K562 (cell line): ENCODE measurements around the gene IRF2. TPM values are rescaled to one million over a fixed set of nuclear protein-coding genes. Genes with fewer than 3 reads are reported as not detected.

Experiments used
- ATAC-seq: fragments of 200-7000 bp; cut with Tn5 transposase; 3 replicates; pipeline ENCODE4 v1.9.1; 2020; ENCODE audit warnings: moderate library complexity
- BruUV-seq: library from RNA; stranded (reverse); fragments of 400-500 nt; replicated peaks from 2 replicates; lab custom pipeline; 2021; lab: Mats Ljungman, UMichigan
- CTCF ChIA-PET: fragments of 300-600 bp; formaldehyde crosslinking; extraction: SDS; loops from one replicate; lab custom pipeline; 2021; ENCODE audit warnings: low intra/inter-chr PET ratio; lab: Yijun Ruan, JAX
- POLR2A ChIA-PET: fragments of 300-600, 350-650 bp; sonication (Branson Sonifier 250); formaldehyde crosslinking; extraction: SDS; loops from one replicate; lab custom pipeline; 2021; ENCODE audit warnings: antibody characterized with exemption, inconsistent platforms; lab: Yijun Ruan, JAX
- DNase-seq, 4 experiments: peaks; one replicate each; pipeline versions ENCODE4 v3.0.0 to v3.0.0-alpha.2; 2011 to 2018; ENCODE audit warnings: low spot score in 3 of 4, mixed read lengths in 3 of 4; ENCODE audit errors: extremely low read depth in 1 of 4
- FAIRE-seq: peaks from 2 replicates; lab custom pipeline; 2011; peaks lifted over from hg19 to GRCh38; lab: Jason Lieb, UNC
- H2AFZ ChIP-seq: 2 replicates; pipeline ENCODE4 v1.6.0; 2011; ENCODE audit warnings: low read depth, low read length, control low read depth, inconsistent platforms
- H3K27ac ChIP-seq: fragments of 200-600 bp; 3 replicates; pipeline ENCODE4 v1.8.0; 2011; ENCODE audit warnings: low read depth, mild to moderate bottlenecking, control low read depth, inconsistent platforms, low read length, moderate library complexity, mixed read lengths; ENCODE audit errors: extremely low read depth
- H3K27me3 ChIP-seq, 2 experiments: fragments of 300-600 bp in 1 of 2; 2 replicates in 1 of 2; 3 replicates in 1 of 2; pipeline versions ENCODE4 v1.6.0 to v1.8.0; 2011; ENCODE audit warnings: inconsistent platforms in 2 of 2, low read length in 2 of 2, mild to moderate bottlenecking in 1 of 2, mixed read lengths in 1 of 2, moderate library complexity in 1 of 2; ENCODE audit not compliant: control insufficient read depth in 2 of 2, insufficient read depth in 2 of 2
- H3K36me3 ChIP-seq: fragments of 300-600 bp; 3 replicates; pipeline ENCODE4 v1.8.0; 2011; ENCODE audit warnings: mild to moderate bottlenecking, low read length, inconsistent platforms; ENCODE audit not compliant: control insufficient read depth, insufficient read depth
- H3K4me1 ChIP-seq, 2 experiments: fragments of 200-600 bp in 1 of 2; replicated peaks in 1 of 2; 2 replicates in 1 of 2; 3 replicates in 1 of 2; pipeline versions ENCODE4 v1.5.1 to v1.8.0; 2011; ENCODE audit warnings: inconsistent platforms in 2 of 2, low read length in 2 of 2, mild to moderate bottlenecking in 1 of 2, mixed read lengths in 1 of 2, moderate library complexity in 1 of 2; ENCODE audit not compliant: control insufficient read depth in 2 of 2, insufficient read depth in 2 of 2
- H3K4me2 ChIP-seq: 2 replicates; pipeline ENCODE4 v1.6.1; 2011; ENCODE audit warnings: low read length, control low read depth, inconsistent platforms, mixed read lengths; ENCODE audit not compliant: insufficient read depth
- H3K4me3 ChIP-seq: fragments of 200-600 bp; sonication (generic), shearing (Covaris generic); 2 replicates; pipeline ENCODE4 v1.5.1; 2016; ENCODE audit warnings: control low read depth, inconsistent platforms
- H3K79me2 ChIP-seq: fragments of 200-600 bp; 3 replicates; pipeline ENCODE4 v1.8.0; 2011; ENCODE audit warnings: low read length, inconsistent platforms; ENCODE audit not compliant: control insufficient read depth, insufficient read depth
- H3K9ac ChIP-seq, 2 experiments: 2 replicates each; pipeline versions ENCODE4 v1.6.0 to v1.6.1; 2011; ENCODE audit warnings: low read depth in 2 of 2, low read length in 2 of 2, control low read depth in 1 of 2, inconsistent platforms in 1 of 2, mild to moderate bottlenecking in 1 of 2, mixed read lengths in 1 of 2; ENCODE audit not compliant: insufficient read depth in 1 of 2
- H3K9me1 ChIP-seq: one replicate; pipeline ENCODE4 v1.6.0; 2011; ENCODE audit warnings: inconsistent platforms, mild to moderate bottlenecking, low read length, moderate library complexity; ENCODE audit not compliant: control insufficient read depth, insufficient read depth
- H3K9me3 ChIP-seq: replicated peaks from 2 replicates; pipeline ENCODE4 v1.5.1; 2011; ENCODE audit warnings: low read depth, low read length, inconsistent platforms; ENCODE audit not compliant: control insufficient read depth, insufficient read depth
- H4K20me1 ChIP-seq: replicated peaks from 2 replicates; pipeline ENCODE4 v1.6.1; 2011; ENCODE audit warnings: low read length, inconsistent platforms, mixed read lengths; ENCODE audit not compliant: control insufficient read depth, insufficient read depth
- ARID1B ChIP-seq: fragments of 450-650 bp; IDR thresholded peaks from 2 replicates; pipeline ENCODE4 v1.6.1; 2016; ENCODE audit warnings: antibody characterized with exemption, mild to moderate bottlenecking, inconsistent platforms
- CEBPG ChIP-seq, 3 experiments: fragments of 200-800 bp in 1 of 3; sonication (Bioruptor generic) in 1 of 3; sonication (generic) in 1 of 3; formaldehyde crosslinking in 1 of 3; IDR thresholded peaks in 2 of 3; conservative IDR thresholded peaks in 1 of 3; 2 replicates each; pipeline versions ENCODE4 v1.6.1 to v1.8.0; 2016 to 2022; ENCODE audit warnings: missing compliant biosample characterization in 2 of 3, missing genetic modification characterization in 2 of 3, mild to moderate bottlenecking in 1 of 3, missing genetic modification reagents in 1 of 3
- CTBP1 ChIP-seq: fragments of 450-650 bp; IDR thresholded peaks from 2 replicates; pipeline ENCODE4 v1.6.1; 2016; ENCODE audit warnings: borderline replicate concordance
- FOSL1 ChIP-seq: fragments of 200-800 bp; sonication (Bioruptor generic); conservative IDR thresholded peaks from 2 replicates; pipeline ENCODE4 v1.6.1; 2016; ENCODE audit warnings: missing genetic modification characterization, missing compliant biosample characterization
- HNRNPLL ChIP-seq: fragments of 200-400 bp; formaldehyde crosslinking; IDR thresholded peaks from 2 replicates; pipeline ENCODE4 v1.6.1; 2017; ENCODE audit warnings: low read length, low read depth, mild to moderate bottlenecking; ENCODE audit not compliant: poor library complexity, severe bottlenecking
- MECOM ChIP-seq: fragments of 250-450 bp; sonication (Bioruptor Pico); IDR thresholded peaks from 2 replicates; pipeline ENCODE4 v1.8.0; 2022; ENCODE audit warnings: inconsistent platforms
- MYC ChIP-seq, 2 experiments: fragments of 250-450 bp in 1 of 2; sonication (Bioruptor Pico) in 1 of 2; IDR thresholded peaks; 2 replicates each; pipeline versions ENCODE4 v1.5.1 to v1.6.1; 2012 to 2021; ENCODE audit warnings: low read depth in 2 of 2, borderline replicate concordance in 1 of 2, improper control_type of control experiment in 1 of 2, low read length in 1 of 2, mild to moderate bottlenecking in 1 of 2, moderate library complexity in 1 of 2
- RCOR1 ChIP-seq, 2 experiments: IDR thresholded peaks; 2 replicates each; pipeline ENCODE4 v1.6.1; 2012; ENCODE audit warnings: low read depth in 2 of 2, low read length in 2 of 2, borderline replicate concordance in 1 of 2, improper control_type of control experiment in 1 of 2
- RFX1 ChIP-seq: fragments of 450-650 bp; IDR thresholded peaks from 2 replicates; pipeline ENCODE4 v1.6.1; 2016; ENCODE audit warnings: mild to moderate bottlenecking, moderate library complexity
- TCF3 ChIP-seq: sonication (generic); formaldehyde crosslinking; IDR thresholded peaks from 2 replicates; pipeline ENCODE4 v1.4.0; 2020; ENCODE audit warnings: mild to moderate bottlenecking, missing genetic modification reagents
- ZNF263 ChIP-seq: sonication (generic); formaldehyde crosslinking; IDR thresholded peaks from 2 replicates; pipeline ENCODE4 v1.8.0; 2022; ENCODE audit warnings: mild to moderate bottlenecking, missing genetic modification reagents, borderline replicate concordance
- ZNF384 ChIP-seq: IDR thresholded peaks from 2 replicates; pipeline ENCODE4 v1.6.1; 2012; ENCODE audit warnings: low read depth, low read length, improper control_type of control experiment
- ZNF764 ChIP-seq: fragments of 250-450 bp; sonication (Bioruptor Pico); IDR thresholded peaks from 2 replicates; pipeline ENCODE4 v1.4.0; 2020; ENCODE audit warnings: low read depth, mild to moderate bottlenecking, moderate library complexity
- WGBS: fragments of 100-300 bp; shearing (Covaris generic); methylation state at CpG from one replicate; pipeline ENCODE4 v1.1.6; 2016; ENCODE audit warnings: low coverage, mixed read lengths; ENCODE audit not compliant: insufficient coverage; ENCODE audit errors: missing lambda C conversion rate; 5-methylcytosine and 5-hydroxymethylcytosine counted together
- in situ Hi-C: fragments of 300-500 bp; cut with MboI; formaldehyde crosslinking; loops from 4 replicates; pipeline ENCODE4 v1.15.0; 2018; ENCODE audit warnings: inconsistent platforms, mixed read lengths
- intact Hi-C: fragments of 100-400 bp; cut with micrococcal nuclease; formaldehyde crosslinking; loops from 2 replicates; pipeline ENCODE4 v1.14.2; 2022
- polyA plus RNA-seq, 8 experiments: library from polyadenylated mRNA; depleted of rRNA in 4 of 8; stranded (reverse) in 5 of 8; unstranded in 3 of 8; fragments of >200 nt; fragmentation: Nextera tagmentation in 2 of 8; fragmentation: Illumina TruSeq in 1 of 8; extraction: Ambion mirVana in 2 of 8; extraction: Trizol in 1 of 8; gene quantifications; 2 replicates each; pipeline versions ENCODE4 v1.2.1 to v1.2.3, GENCODE V29; 2011 to 2014; ENCODE audit warnings: inconsistent platforms in 1 of 8, missing spikeins in 1 of 8
- total RNA-seq, 7 experiments: library from RNA; depleted of rRNA in 6 of 7; stranded (reverse); fragments of >200 nt in 6 of 7; fragmentation: Illumina TruSeq in 2 of 7; extraction: Trizol in 2 of 7; gene quantifications; 2 replicates each; pipeline versions ENCODE4 v1.2.1 to v1.2.3, GENCODE V29; 2011 to 2021; ENCODE audit warnings: low replicate concordance in 1 of 7
- TF ChIP-seq, protein P1 (sequence below), 2 experiments: fragments of 450-650 bp in 1 of 2; sonication (generic) in 1 of 2; formaldehyde crosslinking in 1 of 2; IDR thresholded peaks in 1 of 2; conservative IDR thresholded peaks in 1 of 2; 2 replicates each; pipeline versions ENCODE4 v1.6.1 to v1.8.1; 2016 to 2023; ENCODE audit warnings: mild to moderate bottlenecking in 2 of 2, moderate library complexity in 2 of 2, inconsistent platforms in 1 of 2, missing genetic modification reagents in 1 of 2

The IRF2 gene
- total and polyA plus RNA-seq, 9 of the 15 experiments (the other 6 are each of a cell fraction or from before 2014, with no cell fraction given): 7.1 to 17.1 (median 11.3) TPM

DNA sequence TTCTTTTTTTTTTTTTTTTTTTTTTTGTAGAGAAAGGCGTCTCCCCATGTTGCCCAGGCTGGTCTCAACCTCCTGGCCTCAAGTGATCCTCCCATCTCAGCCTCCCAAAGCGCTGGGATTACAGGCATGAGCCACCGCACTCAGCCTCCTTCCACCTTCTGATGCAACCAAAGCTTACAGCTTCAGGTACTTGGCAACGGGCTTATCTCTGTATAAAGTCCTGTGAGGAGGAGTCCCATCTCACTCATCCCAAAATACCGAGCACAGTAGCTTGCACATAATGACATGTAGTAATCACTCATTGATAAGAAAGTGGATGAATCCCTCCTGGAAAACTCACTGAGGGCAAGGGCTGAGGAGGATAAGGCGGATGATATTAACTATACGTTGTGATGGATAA lies 19.1 kb downstream of the IRF2 start:
- Histone ChIP-seq H3K27ac (no peak overlapping the region), H4K20me1 (peaks cover 38% of the 10 kb centered on the region), H3K36me3 (no peaks in the 10 kb centered on the region), H3K79me2 (peaks cover 5% of the 10 kb centered on the region; the same call in 1 of the 3 replicates), H3K27me3 (no peaks in the 10 kb centered on the region), H3K9me3 (no peaks in the 10 kb centered on the region), H3K9me1 (no peaks in the 10 kb centered on the region), H3K4me3 (no peak overlapping the region), H3K9ac (no peak overlapping the region), H2AFZ (no peak overlapping the region)
- in situ Hi-C loops (no loop called here), intact Hi-C loops (no loop called here)
- ATAC-seq: peak; percentile 57; the same call in 2 of the 3 replicates
- 31% methylated on average over 6 of the region's 7 CpGs for WGBS
- ChIA-PET POLR2A (interaction anchor here (0.6 to 1.4 kb wide), 4 partner anchors 10 to 187 kb away, joined by 3 to 4 read pairs (median 3); partner anchors contain the start of gene IRF2), CTCF (no interaction called here)
- no peak for DNase-seq
- TF ChIP-seq ZNF384: no peak
- TF ChIP-seq MECOM (CRISPR knock-in tag): peak; percentile 73; the same call in 1 of the 2 replicates
- TF ChIP-seq MYC (IDR thresholded peaks at IDR 0.05; ENCODE audit: low read depth, low read length): 0 out of 2 replicates have a peak, but pooled peaks have one; percentile 12
- no peak for TF ChIP-seq MYC (CRISPR knock-in tag; IDR thresholded peaks at IDR 0.05; ENCODE audit: borderline replicate concordance, low read depth)
- peak; percentile 34; the same call in 1 of the 2 replicates for TF ChIP-seq RFX1
- peak; percentile 69; the same call in 1 of the 2 replicates for TF ChIP-seq ZNF263
- TF ChIP-seq FOSL1 (tag): no peak
- TF ChIP-seq TCF3 (CRISPR knock-in tag): peak; percentile 20; the same call in 1 of the 2 replicates
- peak; percentile 79; the same call in 1 of the 2 replicates for TF ChIP-seq CTBP1
- TF ChIP-seq CEBPG (CRISPR knock-in tag; IDR thresholded peaks at IDR 0.05): peak; percentile 68; the same call in 1 of the 2 replicates
- TF ChIP-seq CEBPG (tag; conservative IDR thresholded peaks at IDR 0.05 in 1 of 2, IDR thresholded peaks at IDR 0.05 in 1 of 2): 0 out of 4 replicates have a peak, but pooled peaks of 1 of the 2 experiments have one; percentile 27
- TF ChIP-seq ZNF764 (CRISPR knock-in tag): no peak
- TF ChIP-seq ARID1B: 0 out of 2 replicates have a peak, but pooled peaks have one; percentile 21
- peak in 1 of 2 experiments; percentile 43; a peak in 2 of 4 replicates for TF ChIP-seq RCOR1 (IDR thresholded peaks at IDR 0.05; ENCODE audit: borderline replicate concordance in 1 of 2, low read depth in 2 of 2, low read length in 2 of 2)
- TF ChIP-seq, protein P1, sequence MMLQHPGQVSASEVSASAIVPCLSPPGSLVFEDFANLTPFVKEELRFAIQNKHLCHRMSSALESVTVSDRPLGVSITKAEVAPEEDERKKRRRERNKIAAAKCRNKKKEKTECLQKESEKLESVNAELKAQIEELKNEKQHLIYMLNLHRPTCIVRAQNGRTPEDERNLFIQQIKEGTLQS (IDR thresholded peaks at IDR 0.05): peak; percentile 53; the same call in 1 of the 2 replicates
- TF ChIP-seq, protein P1 (CRISPR knock-in tag; conservative IDR thresholded peaks at IDR 0.05): no peak
- TF ChIP-seq HNRNPLL: no peak
- TF ChIP-seq, all 486 proteins: peak for 10
- FAIRE-seq: no peak
- BruUV-seq: no TSS peak
- H3K4me1 ChIP-seq: peaks cover 5 to 25% of the 10 kb centered on the region in 2 experiments; a peak in 4 of 5 replicates
- no peak overlapping the region for H3K4me2 ChIP-seq
